Spinal cord (tissue), 10 donors: ENCODE results near the gene KIAA1217. TPM values are rescaled to one million over a fixed set of nuclear protein-coding genes. Genes with fewer than 3 reads are reported as not detected.

Source experiments
- DNase-seq, 6 donors: peaks; one replicate each; pipeline versions ENCODE4 v3.0.0 to v3.0.0-alpha.2; 2013 to 2015; ENCODE audit warnings: low spot score in 6 of 6, low read depth in 4 of 6
- H3K27ac ChIP-seq: one replicate; pipeline ENCODE4 v1.5.1; 2013; ENCODE audit warnings: low read depth, low read length, control low read depth
- H3K27me3 ChIP-seq: one replicate; pipeline ENCODE4 v1.6.1; 2013; ENCODE audit warnings: low read length; ENCODE audit not compliant: control insufficient read depth, insufficient read depth
- H3K36me3 ChIP-seq: one replicate; pipeline ENCODE4 v1.6.1; 2013; ENCODE audit warnings: low read length; ENCODE audit not compliant: control insufficient read depth, insufficient read depth
- H3K4me1 ChIP-seq: one replicate; pipeline ENCODE4 v1.6.1; 2013; ENCODE audit warnings: low read length; ENCODE audit not compliant: control insufficient read depth, insufficient read depth
- H3K4me3 ChIP-seq: one replicate; pipeline ENCODE4 v1.5.1; 2013; ENCODE audit warnings: low read depth, low read length, control low read depth
- H3K9me3 ChIP-seq: one replicate; pipeline ENCODE4 v1.6.1; 2013; ENCODE audit warnings: low read length; ENCODE audit not compliant: control insufficient read depth, insufficient read depth
- WGBS: methylation state at CpG from one replicate; pipeline ENCODE4 v1.1.5; 2013; ENCODE audit warnings: missing lambda C conversion rate; ENCODE audit not compliant: insufficient coverage; 5-methylcytosine and 5-hydroxymethylcytosine counted together
- polyA plus RNA-seq, 2 donors: library from polyadenylated mRNA; unstranded; fragments of 120-200 nt; gene quantifications; one replicate each; pipeline ENCODE4 v1.2.1, GENCODE V29; 2013; ENCODE audit not compliant: insufficient read length in 2 of 2
- total RNA-seq, 2 donors: library from RNA; depleted of rRNA in 1 of 2; stranded (reverse); fragments of 120-200 nt in 1 of 2; fragments of >200 nt in 1 of 2; gene quantifications; one replicate each; pipeline versions ENCODE4 v1.2.3 to v1.2.4, GENCODE V29; 2013 to 2014
- donor health status: healthy.

Gene KIAA1217
- total and polyA plus RNA-seq, 4 donors = 8.7 to 26.7 (median 15.3) TPM

- no peaks in the 10 kb centered on the region for H3K36me3 ChIP-seq
- no peak for DNase-seq
- H3K4me1 ChIP-seq = no peaks in the 10 kb centered on the region
- no peak overlapping the region for H3K4me3 ChIP-seq
- WGBS = 92% methylated on average over 1 of the region's 2 CpGs
- no peak overlapping the region for H3K27ac ChIP-seq
- peaks cover 4% of the 10 kb centered on the region for H3K9me3 ChIP-seq
- no peaks in the 10 kb centered on the region for H3K27me3 ChIP-seq
These were observed 28.0 kb upstream of the KIAA1217 start for GRCh38 chr10:24180891-24181290.

- Histone ChIP-seq H3K27me3 (no peaks in the 10 kb centered on the region), H3K9me3 (no peaks in the 10 kb centered on the region), H3K36me3 (no peaks in the 10 kb centered on the region), H3K27ac (no peak overlapping the region), H3K4me1 (no peaks in the 10 kb centered on the region), H3K4me3 (no peak overlapping the region)
- DNase-seq = no peak
- WGBS = no CpG with 5 or more reads among the region's 1 CpG
These were observed 24.5 kb upstream of the KIAA1217 start for GRCh38 chr10:24184455-24184854.

GRCh38 chr10:24193330-24193729 is 15.6 kb upstream of the KIAA1217 start:
- Histone ChIP-seq H3K36me3 (no peaks in the 10 kb centered on the region), H3K27ac (no peak overlapping the region), H3K4me3 (no peak overlapping the region), H3K4me1 (peaks cover 8% of the 10 kb centered on the region), H3K27me3 (no peaks in the 10 kb centered on the region), H3K9me3 (no peaks in the 10 kb centered on the region)
- no peak for DNase-seq
- WGBS = 88% methylated on average over 5 of the region's 5 CpGs

- Histone ChIP-seq H3K27me3 (no peaks in the 10 kb centered on the region), H3K27ac (no peak overlapping the region), H3K36me3 (no peaks in the 10 kb centered on the region), H3K4me3 (no peak overlapping the region), H3K9me3 (no peaks in the 10 kb centered on the region), H3K4me1 (peaks cover 8% of the 10 kb centered on the region)
- WGBS = 50% methylated on average over 1 of the region's 2 CpGs
- no peak for DNase-seq
These were observed 11.7 kb upstream of the KIAA1217 start for GRCh38 chr10:24197263-24197662.

GRCh38 chr10:24201503-24202180 is 7.3 kb upstream of the KIAA1217 start:
- H3K27ac ChIP-seq = no peak overlapping the region
- 78% methylated on average over 9 of the region's 14 CpGs for WGBS
- H3K27me3 ChIP-seq = no peaks in the 10 kb centered on the region
- H3K9me3 ChIP-seq = no peaks in the 10 kb centered on the region
- no peaks in the 10 kb centered on the region for H3K36me3 ChIP-seq
- no peak overlapping the region for H3K4me3 ChIP-seq
- DNase-seq = no peak
- peaks cover 1% of the 10 kb centered on the region for H3K4me1 ChIP-seq

- H3K36me3 ChIP-seq = no peaks in the 10 kb centered on the region
- no peak overlapping the region for H3K27ac ChIP-seq
- no peak for DNase-seq
- no peaks in the 10 kb centered on the region for H3K4me1 ChIP-seq
- no peaks in the 10 kb centered on the region for H3K27me3 ChIP-seq
- H3K9me3 ChIP-seq = no peaks in the 10 kb centered on the region
- 69% methylated on average over 6 of the region's 6 CpGs for WGBS
- no peak overlapping the region for H3K4me3 ChIP-seq
These were observed 6.8 kb upstream of the KIAA1217 start for GRCh38 chr10:24202181-24202570.

- Histone ChIP-seq H3K4me1 (peaks cover 17% of the 10 kb centered on the region), H3K27ac (no peak overlapping the region), H3K27me3 (no peaks in the 10 kb centered on the region), H3K4me3 (no peak overlapping the region), H3K36me3 (no peaks in the 10 kb centered on the region), H3K9me3 (no peaks in the 10 kb centered on the region)
- 94% methylated on average over 3 of the region's 6 CpGs for WGBS
- no peak for DNase-seq
These were observed 3.1 kb upstream of the KIAA1217 start for GRCh38 chr10:24205821-24206220.

- 67% methylated on average over 1 of the region's 2 CpGs for WGBS
- Histone ChIP-seq H3K4me3 (no peak overlapping the region), H3K36me3 (no peaks in the 10 kb centered on the region), H3K9me3 (no peaks in the 10 kb centered on the region), H3K27ac (no peak overlapping the region), H3K27me3 (no peaks in the 10 kb centered on the region), H3K4me1 (peaks cover 17% of the 10 kb centered on the region)
- no peak for DNase-seq
These were observed 2.6 kb upstream of the KIAA1217 start for GRCh38 chr10:24206334-24206733.

- WGBS = 86% methylated on average over 3 of the region's 3 CpGs
- Histone ChIP-seq H3K36me3 (no peaks in the 10 kb centered on the region), H3K9me3 (no peaks in the 10 kb centered on the region), H3K27me3 (no peaks in the 10 kb centered on the region), H3K4me1 (peaks cover 17% of the 10 kb centered on the region), H3K27ac (no peak overlapping the region), H3K4me3 (no peak overlapping the region)
- DNase-seq = no peak
These were observed 2.0 kb upstream of the KIAA1217 start for GRCh38 chr10:24206926-24207325.

GRCh38 chr10:24207341-24207740 is 1.6 kb upstream of the KIAA1217 start:
- H3K4me3 ChIP-seq = no peak overlapping the region
- 63% methylated on average over 5 of the region's 5 CpGs for WGBS
- peaks cover 17% of the 10 kb centered on the region for H3K4me1 ChIP-seq
- no peaks in the 10 kb centered on the region for H3K27me3 ChIP-seq
- no peak for DNase-seq
- peak overlapping the region; percentile 72 for H3K27ac ChIP-seq
- no peaks in the 10 kb centered on the region for H3K9me3 ChIP-seq
- no peaks in the 10 kb centered on the region for H3K36me3 ChIP-seq
